Esophagus squamous epithelium (tissue), 5 donors: Measurements from ENCODE around the gene HAO1. TPM values are rescaled to one million over a fixed set of nuclear protein-coding genes. Genes with fewer than 3 reads are reported as not detected.
A peak's percentile ranks its signal among the peaks of the same experiment; 100 is the strongest.

Source experiments
- DNase-seq: peaks from one replicate; lab custom pipeline; 2025; lab: John Stamatoyannopoulos, UW
- H3K27ac ChIP-seq, 4 donors: fragments of 200-600 bp; sonication (generic); one replicate each; pipeline ENCODE4 v1.5.1; 2016 to 2019; ENCODE audit warnings: mild to moderate bottlenecking in 1 of 4
- H3K27me3 ChIP-seq, 4 donors: fragments of 200-600 bp; sonication (generic); 1 replicate in 3 of 4; 2 replicates in 1 of 4; pipeline versions ENCODE4 v1.5.1 to v1.6.0; 2017 to 2021; ENCODE audit warnings: antibody characterized with exemption in 1 of 4
- H3K36me3 ChIP-seq, 3 donors: fragments of 200-600 bp; sonication (generic); one replicate each; pipeline ENCODE4 v1.5.1; 2016 to 2019
- H3K4me1 ChIP-seq, 3 donors: fragments of 200-600 bp; sonication (generic); one replicate each; pipeline ENCODE4 v1.5.1; 2017 to 2019
- H3K4me3 ChIP-seq, 4 donors: fragments of 200-600 bp; sonication (generic); 1 replicate in 3 of 4; 2 replicates in 1 of 4; pipeline ENCODE4 v1.5.1; 2016 to 2019; ENCODE audit warnings: mild to moderate bottlenecking in 2 of 4, moderate library complexity in 1 of 4
- H3K9me3 ChIP-seq, 3 donors: fragments of 200-600 bp; sonication (generic); one replicate each; pipeline ENCODE4 v1.5.1; 2016 to 2019
- POLR2A ChIP-seq, 4 donors: fragments of 450-650 bp; IDR thresholded peaks; one replicate each; pipeline ENCODE4 v1.6.1; 2017; ENCODE audit warnings: antibody characterized with exemption in 4 of 4, mild to moderate bottlenecking in 4 of 4, moderate library complexity in 3 of 4
- whole genome bisulfite sequencing, 2 donors: methylation state at CpG; one replicate each; pipeline ENCODE4 v1.1.5; 2018; 5-methylcytosine and 5-hydroxymethylcytosine counted together
- intact Hi-C: fragments of 100-400 bp; cut with DNase I; formaldehyde crosslinking; loops from one replicate; pipeline ENCODE4 v1.15.0; 2022
- total RNA-seq, 4 donors: library from RNA; depleted of rRNA; stranded (reverse); fragments of >200 nt; gene quantifications; one replicate each; pipeline ENCODE4 v1.1.0, GENCODE V29; 2016
- TF ChIP-seq, protein P1 (sequence below), 6 experiments: fragments of 450-650 bp in 4 of 6; fragments of 200-600 bp in 2 of 6; sonication (generic) in 2 of 6; IDR thresholded peaks; one replicate each; pipeline ENCODE4 v1.5.1; 2016 to 2019; ENCODE audit warnings: antibody characterized with exemption in 6 of 6, mild to moderate bottlenecking in 4 of 6, moderate library complexity in 4 of 6
- donor health status: DM: yes; HTN: yes; CAD: no.

HAO1 gene
- total RNA-seq, 4 donors from 2014 or later: 0.70 TPM; not detected in 3

DNA sequence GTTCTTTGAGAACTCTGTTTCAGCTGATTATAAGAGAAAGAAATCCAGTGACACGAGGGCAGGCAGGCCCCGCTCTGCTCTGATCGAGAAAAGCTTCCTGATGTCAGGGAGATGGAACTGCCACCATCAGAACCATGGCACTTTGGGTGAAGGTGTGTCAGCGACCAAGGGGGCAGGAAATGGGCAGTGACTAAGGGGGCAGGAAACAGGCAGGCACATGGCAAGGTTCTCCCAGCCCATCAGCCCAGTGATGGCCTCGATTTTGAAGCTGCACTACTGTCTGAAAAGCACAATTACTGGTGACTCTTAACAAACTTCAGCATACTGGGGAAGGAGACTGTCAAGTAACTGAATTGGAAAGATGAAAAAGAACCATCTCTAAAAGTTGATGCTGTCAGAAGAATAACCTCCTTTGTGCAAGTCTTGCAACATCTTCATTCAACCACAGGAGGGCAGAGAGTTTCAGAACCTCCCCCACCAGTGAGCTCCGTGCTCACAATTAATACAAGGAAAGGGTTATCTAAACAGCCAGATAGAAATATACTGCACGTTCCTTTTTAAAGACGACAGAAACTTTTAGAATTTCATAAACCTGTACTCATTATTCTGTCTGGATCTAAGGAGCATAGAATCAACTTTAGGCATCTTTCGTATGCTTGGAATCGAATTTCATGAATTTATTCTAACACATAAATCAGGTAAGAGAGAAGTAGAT is 40.2 kb upstream of the HAO1 start:
- 67% methylated on average over 9 to 10 of the region's 10 CpGs for WGBS, 2 donors
- DNase-seq: no peak
- no peak for TF ChIP-seq POLR2A (IDR thresholded peaks at IDR 0.05)
- TF ChIP-seq, protein P1, sequence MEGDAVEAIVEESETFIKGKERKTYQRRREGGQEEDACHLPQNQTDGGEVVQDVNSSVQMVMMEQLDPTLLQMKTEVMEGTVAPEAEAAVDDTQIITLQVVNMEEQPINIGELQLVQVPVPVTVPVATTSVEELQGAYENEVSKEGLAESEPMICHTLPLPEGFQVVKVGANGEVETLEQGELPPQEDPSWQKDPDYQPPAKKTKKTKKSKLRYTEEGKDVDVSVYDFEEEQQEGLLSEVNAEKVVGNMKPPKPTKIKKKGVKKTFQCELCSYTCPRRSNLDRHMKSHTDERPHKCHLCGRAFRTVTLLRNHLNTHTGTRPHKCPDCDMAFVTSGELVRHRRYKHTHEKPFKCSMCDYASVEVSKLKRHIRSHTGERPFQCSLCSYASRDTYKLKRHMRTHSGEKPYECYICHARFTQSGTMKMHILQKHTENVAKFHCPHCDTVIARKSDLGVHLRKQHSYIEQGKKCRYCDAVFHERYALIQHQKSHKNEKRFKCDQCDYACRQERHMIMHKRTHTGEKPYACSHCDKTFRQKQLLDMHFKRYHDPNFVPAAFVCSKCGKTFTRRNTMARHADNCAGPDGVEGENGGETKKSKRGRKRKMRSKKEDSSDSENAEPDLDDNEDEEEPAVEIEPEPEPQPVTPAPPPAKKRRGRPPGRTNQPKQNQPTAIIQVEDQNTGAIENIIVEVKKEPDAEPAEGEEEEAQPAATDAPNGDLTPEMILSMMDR (IDR thresholded peaks at IDR 0.05): peak in 5 of 6 experiments; percentile 11 to 35 (median 19)
- Histone ChIP-seq H3K4me3 (no peak overlapping the region), H3K36me3 (peaks cover 0 to 52% (median 0%) of the 10 kb centered on the region in 3 donors), H3K4me1 (peaks cover 0 to 9% (median 0%) of the 10 kb centered on the region in 3 donors), H3K9me3 (no peaks in the 10 kb centered on the region), H3K27me3 (no peaks in the 10 kb centered on the region), H3K27ac (no peak overlapping the region)
- intact Hi-C loops: no loop called here

DNA sequence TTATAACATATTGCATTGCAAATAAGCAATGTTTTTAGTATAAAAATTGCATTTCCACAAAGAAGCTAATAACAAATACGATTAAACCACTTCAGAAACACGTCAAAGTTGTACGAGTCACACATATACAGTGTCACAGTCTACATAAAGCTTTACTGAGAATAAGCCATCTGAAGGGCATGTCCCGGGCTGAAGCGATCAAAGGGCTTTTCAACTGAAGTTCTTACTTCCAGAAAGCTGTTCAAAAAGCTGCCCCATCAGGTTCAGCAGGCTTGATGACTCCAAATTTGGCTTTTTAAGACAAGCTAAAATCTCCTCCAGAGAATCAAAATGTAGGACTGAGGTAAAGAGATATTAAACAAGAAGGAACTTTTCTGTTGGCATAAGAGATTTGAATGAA is 37.5 kb upstream of the HAO1 start:
- intact Hi-C loops: no loop called here
- WGBS, 2 donors: 45 to 75% methylated on average over 5 of the region's 5 CpGs
- DNase-seq: no peak
- Histone ChIP-seq H3K36me3 (peaks cover 0 to 24% (median 0%) of the 10 kb centered on the region in 3 donors), H3K27me3 (no peaks in the 10 kb centered on the region), H3K27ac (no peak overlapping the region), H3K4me3 (no peak overlapping the region), H3K9me3 (no peaks in the 10 kb centered on the region), H3K4me1 (peaks cover 0 to 9% (median 0%) of the 10 kb centered on the region in 3 donors)
- TF ChIP-seq, protein P1 (IDR thresholded peaks at IDR 0.05): no peak
- TF ChIP-seq POLR2A (IDR thresholded peaks at IDR 0.05): no peak

DNA sequence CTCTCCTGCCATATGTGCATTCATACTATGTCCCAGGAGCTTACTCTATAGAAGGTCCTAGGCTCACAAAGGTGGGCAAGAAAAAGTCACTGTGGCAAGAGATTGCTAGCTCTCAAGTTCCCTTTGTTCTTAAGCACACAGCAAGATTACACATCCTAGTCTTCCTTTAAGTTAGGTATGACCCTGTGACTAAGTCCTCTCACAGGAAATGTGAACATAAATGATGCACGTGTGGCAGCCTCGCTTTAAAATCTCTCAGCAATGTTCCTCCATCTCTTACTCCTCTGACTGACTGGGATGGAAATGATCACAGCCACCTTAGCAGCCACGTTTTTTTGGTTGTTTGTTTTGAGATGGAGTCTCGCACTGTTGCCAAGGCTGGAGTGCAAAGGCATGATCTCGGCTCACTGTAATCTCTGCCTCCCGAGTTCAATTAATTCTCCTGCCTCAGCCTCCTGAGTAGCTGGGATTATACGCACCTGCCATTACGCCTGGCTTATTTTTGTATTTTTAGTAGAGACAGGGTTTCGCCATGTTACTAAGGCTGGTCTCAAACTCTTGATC is 35.7 kb upstream of the HAO1 start:
- WGBS, 2 donors: 71 to 77% methylated on average over 9 of the region's 9 CpGs
- Histone ChIP-seq H3K36me3 (peaks cover 0 to 7% (median 0%) of the 10 kb centered on the region in 3 donors), H3K27me3 (no peaks in the 10 kb centered on the region), H3K27ac (no peak overlapping the region), H3K4me3 (no peak overlapping the region), H3K4me1 (peaks cover 0 to 9% (median 0%) of the 10 kb centered on the region in 3 donors), H3K9me3 (no peaks in the 10 kb centered on the region)
- intact Hi-C loops: no loop called here
- no peak for DNase-seq
- TF ChIP-seq, protein P1 (IDR thresholded peaks at IDR 0.05): no peak
- TF ChIP-seq POLR2A (IDR thresholded peaks at IDR 0.05): no peak

DNA sequence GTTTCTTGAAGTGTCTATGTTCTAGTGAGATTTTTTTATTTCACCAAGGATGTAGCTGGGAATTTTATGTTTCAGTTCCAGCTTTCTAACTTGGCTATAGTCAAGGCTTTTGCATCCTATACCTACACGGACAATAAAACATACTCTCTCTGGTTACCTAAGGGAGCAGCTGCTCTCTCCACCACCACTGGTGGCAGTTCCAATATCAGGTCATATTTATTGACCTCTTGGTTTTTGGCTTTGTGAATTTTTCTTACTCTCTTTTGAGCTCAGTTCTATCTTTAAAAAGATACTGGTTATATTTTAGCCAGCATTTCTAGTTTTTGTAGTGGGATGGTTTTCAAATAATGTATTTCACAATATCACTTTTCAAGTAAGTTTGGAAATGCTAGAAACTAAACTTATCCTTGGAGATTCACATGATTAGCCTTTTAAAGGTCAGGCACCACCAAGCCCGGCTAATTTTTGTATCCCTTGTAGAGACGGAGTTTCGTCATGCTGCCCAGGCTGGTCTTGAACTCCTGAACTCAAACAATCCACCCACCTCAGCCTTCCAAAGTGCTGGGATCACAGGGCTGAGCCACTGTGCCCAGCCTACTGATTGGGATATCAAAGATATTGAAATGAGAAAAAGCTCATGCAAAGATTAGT is 34.7 kb upstream of the HAO1 start:
- H3K4me1 ChIP-seq: peaks cover 0 to 9% (median 0%) of the 10 kb centered on the region in 3 donors
- no peak for DNase-seq
- no peaks in the 10 kb centered on the region for H3K27me3 ChIP-seq
- WGBS, 2 donors: 74 to 88% methylated on average over 4 of the region's 4 CpGs
- TF ChIP-seq POLR2A (IDR thresholded peaks at IDR 0.05): no peak
- TF ChIP-seq, protein P1 (IDR thresholded peaks at IDR 0.05): no peak
- H3K9me3 ChIP-seq: no peaks in the 10 kb centered on the region
- H3K4me3 ChIP-seq: no peak overlapping the region
- H3K27ac ChIP-seq: no peak overlapping the region
- H3K36me3 ChIP-seq: no peaks in the 10 kb centered on the region
- intact Hi-C loops: no loop called here
